AG09309 (cell line): ENCODE results near the gene CPA2.
"Not testable (repeated sequence)": the region's sequence is repeated elsewhere in the genome, so short reads cannot be mapped to it uniquely, and the experiment has no call there.

Experiments
- DNase-seq: peaks from one replicate; pipeline ENCODE4 v3.0.0-alpha.2; 2010; ENCODE audit warnings: low read depth
- H3K4me3 ChIP-seq: 2 replicates; pipeline ENCODE4 v1.5.1; 2011; ENCODE audit warnings: mild to moderate bottlenecking, low read depth, low read length, moderate library complexity; ENCODE audit not compliant: control insufficient read depth
- CTCF ChIP-seq: IDR thresholded peaks from 2 replicates; pipeline ENCODE4 v1.5.1; 2011; ENCODE audit warnings: mild to moderate bottlenecking, low read depth, low read length, inconsistent platforms; ENCODE audit not compliant: insufficient read depth, control insufficient read depth; ENCODE audit errors: missing control alignments

The CPA2 gene

GRCh38 chr7:130305433-130306042 lies 38.9 kb downstream of the CPA2 start:
- no peak overlapping the region for H3K4me3 ChIP-seq
- TF ChIP-seq CTCF: no peak
- DNase-seq: no peak

GRCh38 chr7:130309986-130310385 lies 43.3 kb downstream of the CPA2 start:
- H3K4me3 ChIP-seq: no peak overlapping the region
- no peak for TF ChIP-seq CTCF
- DNase-seq: no peak

GRCh38 chr7:130314305-130314704 lies 47.6 kb downstream of the CPA2 start:
- no peak overlapping the region for H3K4me3 ChIP-seq
- no peak for TF ChIP-seq CTCF
- DNase-seq: no peak

- DNase-seq: no peak
- H3K4me3 ChIP-seq: no peak overlapping the region
- no peak for TF ChIP-seq CTCF
Measured at GRCh38 chr7:130319541-130319940, 52.9 kb downstream of the CPA2 start.

- H3K4me3 ChIP-seq, DNase-seq: not testable (repeated sequence)
Measured at GRCh38 chr7:130321542-130322229, 55.0 kb downstream of the CPA2 start.

GRCh38 chr7:130322615-130323014 lies 56.0 kb downstream of the CPA2 start:
- no peak overlapping the region for H3K4me3 ChIP-seq
- no peak for DNase-seq
- TF ChIP-seq CTCF: no peak

- DNase-seq: no peak
- no peak for TF ChIP-seq CTCF
- H3K4me3 ChIP-seq: no peak overlapping the region
Measured at GRCh38 chr7:130324306-130324943, 57.8 kb downstream of the CPA2 start.
